ENCODE data around the gene BLID.

Gene BLID

GRCh38 chr11:122075016-122075415 lies 41.0 kb downstream of the BLID start:
- no peak for DNase-seq

GRCh38 chr11:122074022-122074421 lies 42.0 kb downstream of the BLID start:
- DNase-seq = no peak

GRCh38 chr11:122071709-122072202 lies 44.3 kb downstream of the BLID start:
- no peak for DNase-seq

GRCh38 chr11:122069707-122070360 lies 46.2 kb downstream of the BLID start:
- peak; percentile 89 for DNase-seq

- DNase-seq = no peak
These were observed 47.2 kb downstream of the BLID start for GRCh38 chr11:122068837-122069236.

GRCh38 chr11:122068141-122068540 lies 47.9 kb downstream of the BLID start:
- no peak for DNase-seq

All from NCI-H1105 (cell line).